T-helper 1 cell treated with Interleukin-12 subunit alpha and Interleukin-12 subunit beta and Interleukin-4 antibody, amounts not matched to agents 30 μg/mL and 1 μg/mL, for 36 hours (primary cell): ENCODE results near the gene F11R.
A peak's percentile ranks its signal among the peaks of the same experiment; 100 is the strongest.
"Not testable (repeated sequence)": the region's sequence is repeated elsewhere in the genome, so short reads cannot be mapped to it uniquely, and the experiment has no call there.

Experiments
- H3K27ac Mint-ChIP-seq: one replicate; pipeline ENCODE4 v1.8.0; 2021; ENCODE audit warnings: mild to moderate bottlenecking, mixed read lengths
- H3K27me3 Mint-ChIP-seq: one replicate; pipeline ENCODE4 v1.8.0; 2021; ENCODE audit warnings: low read depth, mixed read lengths
- H3K36me3 Mint-ChIP-seq: one replicate; pipeline ENCODE4 v1.8.0; 2021; ENCODE audit warnings: low read depth, mixed read lengths
- H3K4me1 Mint-ChIP-seq: one replicate; pipeline ENCODE4 v1.8.0; 2021; ENCODE audit warnings: low read depth, mixed read lengths
- H3K4me3 Mint-ChIP-seq: one replicate; pipeline ENCODE4 v1.8.0; 2021; ENCODE audit warnings: mild to moderate bottlenecking, moderate library complexity, mixed read lengths
- H3K9me3 Mint-ChIP-seq: one replicate; pipeline ENCODE4 v1.8.0; 2021; ENCODE audit warnings: mixed read lengths

Gene F11R

DNA sequence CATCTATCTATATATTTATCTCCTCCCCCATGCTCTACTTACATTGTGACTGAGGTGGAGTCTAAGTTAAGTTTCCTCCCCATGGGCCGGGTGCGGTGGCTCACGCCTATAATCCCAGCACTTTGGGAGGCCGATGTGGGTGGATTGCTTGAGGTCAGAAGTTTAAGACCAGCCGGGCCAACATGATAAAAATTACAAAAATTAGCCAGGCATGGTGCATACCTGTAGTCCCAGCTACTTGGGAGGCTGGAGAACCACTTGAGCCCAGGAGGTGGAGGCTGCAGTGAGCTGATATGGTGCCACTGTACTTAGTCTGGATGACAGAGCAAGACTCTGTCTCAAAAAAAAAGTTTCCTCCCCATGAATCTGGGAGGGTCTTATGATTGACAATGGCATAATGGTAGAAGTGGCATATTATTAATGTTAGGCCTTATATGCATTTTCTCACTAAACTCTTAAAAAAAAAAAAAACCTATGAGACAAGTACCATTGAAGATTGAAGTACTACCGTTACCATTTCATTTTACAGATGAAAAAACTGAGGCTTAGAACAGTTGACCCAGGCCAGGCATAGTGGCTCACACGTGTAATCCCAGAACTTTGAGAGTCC, 11.2 kb downstream of the F11R start:
- Mint-ChIP-seq H3K27ac (no peak overlapping the region), H3K4me3 (no peak overlapping the region), H3K27me3 (no peaks in the 10 kb centered on the region), H3K36me3 (peaks cover 4% of the 10 kb centered on the region), H3K4me1 (peaks cover 22% of the 10 kb centered on the region), H3K9me3 (no peaks in the 10 kb centered on the region)

- Mint-ChIP-seq H3K4me1 (peaks cover 19% of the 10 kb centered on the region), H3K4me3 (no peak overlapping the region), H3K9me3 (no peaks in the 10 kb centered on the region), H3K27me3 (no peaks in the 10 kb centered on the region), H3K36me3 (peaks cover 4% of the 10 kb centered on the region), H3K27ac (no peak overlapping the region)
Measured at GRCh38 chr1:161008869-161009510, 12.0 kb downstream of the F11R start.

DNA sequence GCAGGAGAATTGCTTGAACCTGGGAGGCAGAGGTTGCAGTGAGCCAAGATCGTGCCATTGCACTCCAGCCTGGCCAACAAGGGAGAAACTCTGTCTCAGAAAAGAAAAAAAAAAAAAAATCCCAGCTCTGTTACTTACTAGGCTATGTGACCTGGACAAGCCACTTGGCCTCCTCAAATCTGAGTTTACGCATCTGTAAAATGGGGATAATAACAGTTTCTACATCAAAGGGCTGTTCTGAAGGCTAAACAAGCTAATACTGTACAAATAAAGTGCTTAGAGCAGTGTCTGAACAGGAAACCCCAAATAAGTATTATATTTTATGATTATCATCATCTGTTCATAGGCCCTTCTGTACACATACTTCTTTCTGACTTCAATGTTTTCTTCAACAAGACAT, 13.6 kb downstream of the F11R start:
- Mint-ChIP-seq H3K4me1 (peaks cover 7% of the 10 kb centered on the region), H3K9me3 (no peaks in the 10 kb centered on the region), H3K4me3 (no peak overlapping the region), H3K27me3 (no peaks in the 10 kb centered on the region), H3K27ac (no peak overlapping the region), H3K36me3 (peaks cover 4% of the 10 kb centered on the region)

DNA sequence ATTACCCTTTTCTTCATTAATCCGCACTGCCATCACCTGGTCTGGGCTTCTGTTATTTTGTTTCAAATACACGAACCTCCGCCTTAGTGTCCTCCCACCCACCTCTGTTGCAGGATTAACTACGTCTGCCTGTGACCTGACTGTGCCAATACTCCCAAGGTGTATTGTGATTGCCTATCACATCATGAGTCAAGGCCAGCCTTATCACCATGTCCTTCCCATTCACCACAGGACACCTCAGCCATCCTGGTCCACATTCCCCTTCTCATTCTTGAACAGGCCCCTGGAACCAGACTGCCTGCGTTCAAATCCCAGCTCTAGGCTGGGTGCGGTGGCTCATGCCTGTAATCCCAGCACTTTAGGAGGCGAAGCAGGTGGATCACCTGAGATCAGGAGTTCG, 14.4 kb downstream of the F11R start:
- Mint-ChIP-seq H3K27ac (no peak overlapping the region), H3K36me3 (no peaks in the 10 kb centered on the region), H3K4me3 (no peak overlapping the region), H3K4me1 (peaks cover 2% of the 10 kb centered on the region), H3K9me3 (no peaks in the 10 kb centered on the region), H3K27me3 (no peaks in the 10 kb centered on the region)

DNA sequence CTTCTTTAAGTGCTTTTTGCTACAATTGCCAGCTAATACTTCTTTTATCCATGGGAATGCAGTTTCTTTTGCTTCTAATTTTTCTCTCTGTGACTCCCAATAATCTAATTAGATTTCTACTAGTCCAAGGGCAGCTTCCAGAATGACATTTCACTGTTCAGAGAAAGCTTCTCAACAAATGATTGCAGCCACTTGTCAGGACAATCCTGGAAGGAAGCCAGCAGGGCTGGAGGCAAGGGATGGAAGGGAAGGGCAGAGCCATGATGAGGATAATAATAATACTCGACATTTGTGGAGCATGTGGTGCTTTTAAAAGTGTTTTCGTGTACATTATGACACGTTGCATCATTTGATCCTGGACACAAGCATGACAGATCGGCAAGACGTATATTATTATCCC, 19.4 kb downstream of the F11R start:
- H3K36me3 Mint-ChIP-seq = peaks cover 12% of the 10 kb centered on the region
- no peaks in the 10 kb centered on the region for H3K9me3 Mint-ChIP-seq
- peaks cover 6% of the 10 kb centered on the region for H3K4me1 Mint-ChIP-seq
- H3K27ac Mint-ChIP-seq = no peak overlapping the region
- no peak overlapping the region for H3K4me3 Mint-ChIP-seq
- no peaks in the 10 kb centered on the region for H3K27me3 Mint-ChIP-seq

GRCh38 chr1:161000736-161001480, 20.0 kb downstream of the F11R start:
- H3K36me3 Mint-ChIP-seq = peaks cover 12% of the 10 kb centered on the region
- H3K27me3 Mint-ChIP-seq = no peaks in the 10 kb centered on the region
- no peak overlapping the region for H3K4me3 Mint-ChIP-seq
- H3K4me1 Mint-ChIP-seq = peaks cover 6% of the 10 kb centered on the region
- H3K27ac Mint-ChIP-seq = no peak overlapping the region
- no peaks in the 10 kb centered on the region for H3K9me3 Mint-ChIP-seq

DNA sequence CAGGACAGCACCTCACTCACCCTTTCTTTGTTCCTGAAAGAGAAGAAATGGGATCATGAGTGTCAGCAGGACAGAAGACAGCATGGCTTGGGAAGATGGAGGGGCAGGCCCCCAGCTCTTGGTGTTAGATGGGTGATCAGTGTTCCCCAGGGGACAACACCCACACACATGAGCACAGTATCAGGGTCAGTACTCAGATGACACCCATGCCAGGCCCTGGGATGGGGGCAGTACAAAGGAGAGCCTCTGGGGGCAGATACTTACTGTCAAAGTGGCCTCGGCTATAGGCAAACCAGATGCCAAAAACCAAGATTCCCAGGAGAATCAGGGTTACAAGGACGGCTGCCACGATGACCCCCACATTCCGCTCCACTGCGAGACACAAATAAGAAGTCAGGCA, 21.6 kb downstream of the F11R start:
- Mint-ChIP-seq H3K4me1 (peaks cover 6% of the 10 kb centered on the region), H3K27ac (no peak overlapping the region), H3K9me3 (no peaks in the 10 kb centered on the region), H3K27me3 (no peaks in the 10 kb centered on the region), H3K36me3 (peaks cover 14% of the 10 kb centered on the region), H3K4me3 (no peak overlapping the region)

DNA sequence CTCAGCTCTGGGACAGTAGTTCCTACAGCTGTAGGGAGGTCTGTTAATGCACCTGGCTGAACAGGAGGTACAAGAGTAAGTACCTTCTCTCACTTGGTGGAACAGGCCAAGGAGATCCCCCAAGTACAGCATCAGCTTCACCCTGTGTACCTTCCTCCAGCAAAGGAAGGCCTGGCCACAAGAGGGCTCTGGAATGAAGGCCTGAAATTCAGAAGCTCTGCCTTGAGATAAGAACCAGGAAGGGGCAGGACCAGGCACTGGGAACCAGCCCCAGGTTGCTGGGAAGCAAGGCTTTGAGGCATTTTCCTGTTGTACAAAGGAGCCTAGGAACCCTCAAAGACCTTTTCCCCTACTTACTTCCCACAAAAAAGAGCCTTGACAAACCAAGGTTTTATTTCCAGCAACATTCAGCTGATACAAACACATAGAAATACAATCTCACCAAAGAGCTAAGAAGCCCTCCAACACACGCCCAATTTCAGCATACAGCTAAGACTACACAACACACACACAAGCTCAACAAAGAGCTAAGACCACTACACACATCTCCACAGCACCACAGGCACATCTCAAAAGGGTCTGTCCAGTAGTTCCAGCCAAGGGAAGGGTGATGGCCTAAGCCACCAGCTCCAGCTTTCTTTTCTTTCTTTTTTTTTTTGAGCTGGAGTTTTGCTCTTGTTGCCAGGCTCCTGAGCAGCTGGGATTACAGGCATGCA, 23.5 kb downstream of the F11R start:
- peaks cover 14% of the 10 kb centered on the region for H3K36me3 Mint-ChIP-seq
- H3K9me3 Mint-ChIP-seq = no peaks in the 10 kb centered on the region
- H3K4me3 Mint-ChIP-seq = no peak overlapping the region
- peak overlapping the region; percentile 18 for H3K27ac Mint-ChIP-seq
- no peaks in the 10 kb centered on the region for H3K27me3 Mint-ChIP-seq
- H3K4me1 Mint-ChIP-seq = peaks cover 6% of the 10 kb centered on the region

- Mint-ChIP-seq H3K27ac (peak overlapping the region; percentile 2), H3K27me3 (no peaks in the 10 kb centered on the region), H3K4me1 (peaks cover 6% of the 10 kb centered on the region), H3K4me3 (no peak overlapping the region), H3K36me3 (peaks cover 14% of the 10 kb centered on the region), H3K9me3 (no peaks in the 10 kb centered on the region)
Measured at GRCh38 chr1:160996178-160996577, 24.8 kb downstream of the F11R start.

DNA sequence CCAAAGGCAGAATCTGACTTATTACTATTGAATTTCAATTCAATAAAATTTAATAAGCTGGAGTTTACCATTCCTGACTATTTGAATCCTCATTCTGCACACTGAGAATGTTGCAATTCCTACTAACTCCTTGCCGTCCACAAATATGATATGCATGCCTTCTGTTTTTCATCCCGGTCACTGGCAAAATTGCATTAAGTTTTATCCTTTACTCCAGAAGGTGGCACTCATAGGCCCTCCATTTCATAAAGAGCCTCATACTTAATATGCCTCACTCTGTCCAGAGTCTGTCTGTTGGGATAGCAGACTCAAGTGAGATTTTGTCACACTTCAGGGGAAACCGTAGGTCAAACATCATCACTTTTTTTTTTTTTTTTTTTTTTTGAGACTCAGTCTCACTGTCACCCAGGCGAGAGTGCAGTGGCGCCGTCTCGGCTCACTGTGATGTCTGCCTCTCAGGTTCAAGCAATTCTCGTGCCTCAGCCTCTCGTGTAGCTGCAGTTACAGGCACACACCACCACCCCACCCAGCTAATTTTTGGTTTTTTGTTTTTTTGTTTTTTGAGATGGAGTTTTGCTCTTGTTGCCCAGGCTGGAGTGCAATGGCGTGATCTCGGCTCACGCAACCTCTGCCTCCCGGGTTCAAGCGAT, 27.3 kb downstream of the F11R start:
- Mint-ChIP-seq H3K36me3 (peaks cover 2% of the 10 kb centered on the region), H3K4me3 (no peak overlapping the region), H3K27ac (no peak overlapping the region), H3K4me1 (peaks cover 9% of the 10 kb centered on the region), H3K9me3 (no peaks in the 10 kb centered on the region), H3K27me3 (no peaks in the 10 kb centered on the region)

DNA sequence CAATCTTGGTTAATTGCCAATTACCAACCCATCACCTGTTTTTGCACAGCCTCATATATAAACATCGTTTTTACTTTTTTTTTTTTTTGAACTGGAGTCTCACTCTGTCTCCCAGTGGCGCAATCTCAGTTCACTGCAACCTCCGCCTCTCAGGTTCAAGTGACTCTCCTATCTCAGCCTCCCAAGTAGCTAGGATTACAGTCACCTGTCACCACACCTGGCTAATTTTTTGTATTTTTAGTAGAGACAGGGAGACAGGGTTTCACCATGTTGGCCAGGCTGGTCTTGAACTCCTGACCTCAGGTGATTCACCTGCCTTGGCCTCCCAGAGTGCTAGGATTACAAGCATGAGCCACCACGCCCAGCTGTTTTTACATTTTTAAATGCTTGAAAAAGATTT, 28.9 kb downstream of the F11R start:
- not testable (repeated sequence) for H3K27ac Mint-ChIP-seq, H3K4me1 Mint-ChIP-seq, H3K36me3 Mint-ChIP-seq, H3K9me3 Mint-ChIP-seq, H3K27me3 Mint-ChIP-seq, H3K4me3 Mint-ChIP-seq

GRCh38 chr1:160987359-160988050, 33.4 kb downstream of the F11R start:
- Mint-ChIP-seq H3K27ac (no peak overlapping the region), H3K9me3 (no peaks in the 10 kb centered on the region), H3K27me3 (peaks cover 15% of the 10 kb centered on the region), H3K4me3 (no peak overlapping the region), H3K36me3 (no peaks in the 10 kb centered on the region), H3K4me1 (peaks cover 3% of the 10 kb centered on the region)

DNA sequence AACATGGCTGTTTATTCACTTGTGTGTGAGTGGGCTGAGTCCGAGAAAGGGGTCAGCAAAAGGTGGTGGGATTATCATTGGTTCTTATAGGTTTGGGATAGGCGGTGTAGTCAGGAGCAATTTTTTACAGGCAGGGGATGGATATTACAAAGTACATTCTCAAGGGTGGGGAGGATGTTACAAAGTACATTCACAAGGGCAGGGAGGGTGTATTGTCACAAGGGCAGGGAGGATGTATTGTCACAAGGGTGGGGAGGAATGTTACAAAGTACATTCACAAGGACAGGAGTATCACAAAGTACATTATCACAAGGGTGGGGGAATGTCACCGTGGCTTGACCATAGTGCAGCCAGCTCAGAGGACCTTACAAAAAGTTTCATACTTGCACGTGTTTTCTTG, 35.2 kb downstream of the F11R start:
- H3K36me3 Mint-ChIP-seq = no peaks in the 10 kb centered on the region
- H3K4me1 Mint-ChIP-seq = peaks cover 6% of the 10 kb centered on the region
- H3K27me3 Mint-ChIP-seq = peaks cover 32% of the 10 kb centered on the region
- H3K27ac Mint-ChIP-seq = no peak overlapping the region
- no peak overlapping the region for H3K4me3 Mint-ChIP-seq
- H3K9me3 Mint-ChIP-seq = no peaks in the 10 kb centered on the region
